ENCODE measurements around the gene SPATA6L. TPM values are rescaled to one million over a fixed set of nuclear protein-coding genes. Genes with fewer than 3 reads are reported as not detected.
"Not testable (repeated sequence)": the region's sequence is repeated elsewhere in the genome, so short reads cannot be mapped to it uniquely, and the experiment has no call there.

SPATA6L gene
- total and polyA plus RNA-seq, 2 of the 13 experiments (the other 11 are each of a cell fraction or from before 2014, with no cell fraction given): 1.1 to 1.9 TPM

DNA sequence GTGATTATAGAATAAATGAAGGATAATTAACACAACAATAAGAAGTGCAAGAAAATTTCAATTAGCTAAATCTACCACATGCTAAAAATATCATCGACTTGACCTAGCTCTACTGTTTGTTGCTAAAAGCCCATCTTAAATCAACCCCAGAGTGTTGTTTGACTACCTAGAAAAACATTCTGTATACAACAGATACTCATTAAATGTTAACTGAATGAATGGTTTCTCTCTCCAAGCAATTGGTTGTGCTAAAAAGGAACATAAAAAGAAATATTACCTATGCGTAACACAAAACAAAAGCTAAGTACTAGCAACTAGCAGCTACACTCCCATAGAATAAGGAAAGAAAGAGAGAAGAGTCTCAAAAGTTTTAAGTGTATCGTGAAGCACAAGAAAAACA, 9.7 kb downstream of the SPATA6L start (continued):
- TF ChIP-seq, protein P1, sequence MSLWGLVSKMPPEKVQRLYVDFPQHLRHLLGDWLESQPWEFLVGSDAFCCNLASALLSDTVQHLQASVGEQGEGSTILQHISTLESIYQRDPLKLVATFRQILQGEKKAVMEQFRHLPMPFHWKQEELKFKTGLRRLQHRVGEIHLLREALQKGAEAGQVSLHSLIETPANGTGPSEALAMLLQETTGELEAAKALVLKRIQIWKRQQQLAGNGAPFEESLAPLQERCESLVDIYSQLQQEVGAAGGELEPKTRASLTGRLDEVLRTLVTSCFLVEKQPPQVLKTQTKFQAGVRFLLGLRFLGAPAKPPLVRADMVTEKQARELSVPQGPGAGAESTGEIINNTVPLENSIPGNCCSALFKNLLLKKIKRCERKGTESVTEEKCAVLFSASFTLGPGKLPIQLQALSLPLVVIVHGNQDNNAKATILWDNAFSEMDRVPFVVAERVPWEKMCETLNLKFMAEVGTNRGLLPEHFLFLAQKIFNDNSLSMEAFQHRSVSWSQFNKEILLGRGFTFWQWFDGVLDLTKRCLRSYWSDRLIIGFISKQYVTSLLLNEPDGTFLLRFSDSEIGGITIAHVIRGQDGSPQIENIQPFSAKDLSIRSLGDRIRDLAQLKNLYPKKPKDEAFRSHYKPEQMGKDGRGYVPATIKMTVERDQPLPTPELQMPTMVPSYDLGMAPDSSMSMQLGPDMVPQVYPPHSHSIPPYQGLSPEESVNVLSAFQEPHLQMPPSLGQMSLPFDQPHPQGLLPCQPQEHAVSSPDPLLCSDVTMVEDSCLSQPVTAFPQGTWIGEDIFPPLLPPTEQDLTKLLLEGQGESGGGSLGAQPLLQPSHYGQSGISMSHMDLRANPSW (CRISPR knock-in tag; IDR thresholded peaks at IDR 0.05; ENCODE audit: borderline replicate concordance): no peak
- TF ChIP-seq ZNF709 (CRISPR knock-in tag; IDR thresholded peaks at IDR 0.05) (no peak), ZMYM3 (CRISPR knock-in tag; IDR thresholded peaks at IDR 0.05) (no peak), ZNF891 (CRISPR knock-in tag; IDR thresholded peaks at IDR 0.05) (no peak), ZNF136 (CRISPR knock-in tag; IDR thresholded peaks at IDR 0.05; ENCODE audit: low read depth) (no peak), ZBTB42 (CRISPR knock-in tag; IDR thresholded peaks at IDR 0.05) (no peak), ZNF460 (CRISPR knock-in tag; IDR thresholded peaks at IDR 0.05; ENCODE audit: borderline replicate concordance) (no peak), BRD4 (CRISPR knock-in tag; IDR thresholded peaks at IDR 0.05) (no peak), JDP2 (CRISPR knock-in tag; IDR thresholded peaks at IDR 0.05; ENCODE audit: borderline replicate concordance) (no peak)
- TF ChIP-seq, protein P2, sequence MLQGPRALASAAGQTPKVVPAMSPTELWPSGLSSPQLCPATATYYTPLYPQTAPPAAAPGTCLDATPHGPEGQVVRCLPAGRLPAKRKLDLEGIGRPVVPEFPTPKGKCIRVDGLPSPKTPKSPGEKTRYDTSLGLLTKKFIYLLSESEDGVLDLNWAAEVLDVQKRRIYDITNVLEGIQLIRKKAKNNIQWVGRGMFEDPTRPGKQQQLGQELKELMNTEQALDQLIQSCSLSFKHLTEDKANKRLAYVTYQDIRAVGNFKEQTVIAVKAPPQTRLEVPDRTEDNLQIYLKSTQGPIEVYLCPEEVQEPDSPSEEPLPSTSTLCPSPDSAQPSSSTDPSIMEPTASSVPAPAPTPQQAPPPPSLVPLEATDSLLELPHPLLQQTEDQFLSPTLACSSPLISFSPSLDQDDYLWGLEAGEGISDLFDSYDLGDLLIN (CRISPR knock-in tag; IDR thresholded peaks at IDR 0.05; ENCODE audit: borderline replicate concordance): no peak
- TF ChIP-seq, protein P3, sequence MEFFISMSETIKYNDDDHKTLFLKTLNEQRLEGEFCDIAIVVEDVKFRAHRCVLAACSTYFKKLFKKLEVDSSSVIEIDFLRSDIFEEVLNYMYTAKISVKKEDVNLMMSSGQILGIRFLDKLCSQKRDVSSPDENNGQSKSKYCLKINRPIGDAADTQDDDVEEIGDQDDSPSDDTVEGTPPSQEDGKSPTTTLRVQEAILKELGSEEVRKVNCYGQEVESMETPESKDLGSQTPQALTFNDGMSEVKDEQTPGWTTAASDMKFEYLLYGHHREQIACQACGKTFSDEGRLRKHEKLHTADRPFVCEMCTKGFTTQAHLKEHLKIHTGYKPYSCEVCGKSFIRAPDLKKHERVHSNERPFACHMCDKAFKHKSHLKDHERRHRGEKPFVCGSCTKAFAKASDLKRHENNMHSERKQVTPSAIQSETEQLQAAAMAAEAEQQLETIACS (CRISPR knock-in tag; IDR thresholded peaks at IDR 0.05): no peak

DNA sequence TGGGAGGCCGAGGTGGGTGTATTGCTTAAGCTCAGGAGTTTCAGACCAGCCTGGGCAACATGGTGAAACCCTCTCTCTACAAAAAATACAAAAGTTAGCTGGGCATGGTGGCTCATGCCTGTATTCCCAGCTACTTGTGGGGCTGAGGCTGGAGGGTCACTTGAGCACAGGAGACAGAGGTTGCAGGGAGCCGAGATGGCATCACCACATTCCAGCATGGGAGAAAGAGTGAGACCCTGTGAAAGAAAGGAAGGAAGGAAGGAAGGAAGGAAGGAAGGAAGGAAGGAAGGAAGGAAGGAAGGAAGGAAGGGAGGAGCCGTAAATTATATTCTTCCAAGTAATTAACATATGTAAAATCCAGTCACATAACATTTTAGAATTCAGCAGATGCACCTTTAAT, 10.1 kb downstream of the SPATA6L start:
- POLR2A ChIA-PET: interaction anchor here (0.9 to 1.7 kb wide), 2 partner anchors 22 to 23 kb away, joined by 4 read pairs; partner anchors contain the start of gene CDC37L1
- H3K79me2 ChIP-seq (ENCODE audit: insufficient read depth, low read length); H3K9me3 ChIP-seq (ENCODE audit: low read length); H2AFZ ChIP-seq (ENCODE audit: low read length); H3K9ac ChIP-seq (ENCODE audit: insufficient read depth, low read depth, low read length); BruUV-seq (replicated peaks); intact Hi-C loops (cut with micrococcal nuclease; ENCODE audit: unreplicated experiment); H3K27me3 ChIP-seq (ENCODE audit: control insufficient read depth in 1 of 2, insufficient read depth in 2 of 2, low read length in 2 of 2); H3K36me3 ChIP-seq (replicated peaks in 1 of 2; ENCODE audit: control insufficient read depth in 1 of 2, insufficient read depth in 2 of 2, low read length in 2 of 2); H4K20me1 ChIP-seq (ENCODE audit: insufficient read depth, low read length); H3K27ac ChIP-seq (ENCODE audit: extremely low read length, insufficient read depth, low read length); ATAC-seq; DNase-seq (ENCODE audit: low spot score); H3K4me3 ChIP-seq (replicated peaks in 1 of 3; ENCODE audit: insufficient read depth in 1 of 3, low read depth in 2 of 3, low read length in 3 of 3); FAIRE-seq; H3K4me2 ChIP-seq (ENCODE audit: low read depth, low read length); CTCF ChIA-PET (ENCODE audit: low intra/inter-chr PET ratio, low total read pairs); in situ Hi-C loops (cut with HindIII; ENCODE audit: extremely low pct_ligation_motif_present, low pct_unique_long_range_greater_than_20kb): not testable (repeated sequence)
- peaks cover 21% of the 10 kb centered on the region for H3K4me1 ChIP-seq (ENCODE audit: insufficient read depth, low read length)
- 88% methylated on average over 3 of the region's 3 CpGs for WGBS (ENCODE audit: low lambda C conversion rate)

Data from HepG2 (cell line).